ENCODE measurements around the gene ADAMTS12. TPM values are rescaled to one million over a fixed set of nuclear protein-coding genes. Genes with fewer than 3 reads are reported as not detected.

Gene ADAMTS12
- total RNA-seq, 2 experiments from 2014 or later, result not detected

DNA sequence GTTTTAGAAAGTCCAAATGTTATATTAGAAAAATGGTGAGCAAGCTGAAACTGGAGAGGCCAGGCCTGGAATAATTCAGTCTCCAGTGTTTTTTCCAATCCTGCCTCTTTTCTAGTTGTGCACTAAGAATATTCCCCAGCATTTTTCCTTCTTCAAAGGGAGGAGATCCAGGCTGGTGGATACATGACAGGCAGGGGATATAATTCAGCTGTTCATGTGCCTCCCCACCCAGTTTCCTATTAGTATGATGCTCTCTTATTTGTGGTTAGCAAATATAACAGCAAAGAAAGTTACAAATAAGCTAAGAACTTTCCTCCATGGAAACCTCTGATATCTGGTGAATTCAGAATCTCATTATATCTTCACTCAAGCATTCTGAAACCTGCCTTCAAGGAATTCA is 234.6 kb downstream of the ADAMTS12 start:
- Histone ChIP-seq H3K9me2 (ENCODE audit: insufficient read depth, low read length) (no peaks in the 10 kb centered on the region), H3K4me1 (ENCODE audit: insufficient read depth, low read length, poor library complexity, severe bottlenecking) (no peaks in the 10 kb centered on the region), H2AFZ (ENCODE audit: low read length) (no peak overlapping the region), H3K36me3 (ENCODE audit: insufficient read depth, low read length) (no peaks in the 10 kb centered on the region), H3K4me3 (ENCODE audit: low read depth, low read length, poor library complexity, severe bottlenecking) (no peak overlapping the region), H3K79me2 (ENCODE audit: insufficient read depth, low read depth, low read length) (no peaks in the 10 kb centered on the region), H4K20me1 (ENCODE audit: insufficient read depth, low read length) (no peaks in the 10 kb centered on the region), H3K27ac (ENCODE audit: low read depth, low read length, poor library complexity, severe bottlenecking) (no peak overlapping the region), H3K4me2 (ENCODE audit: low read length) (no peak overlapping the region), H3K9me3 (ENCODE audit: low read length) (no peaks in the 10 kb centered on the region)
- no TSS peak for BruUV-seq (replicated peaks)
- no peak for DNase-seq (ENCODE audit: low spot score)
- ChIA-PET POLR2A (no interaction called here), CTCF (ENCODE audit: unreplicated experiment) (no interaction called here)
- intact Hi-C loops (cut with micrococcal nuclease; ENCODE audit: unreplicated experiment), result no loop called here
- TF ChIP-seq EZH2phosphoT487 (IDR thresholded peaks at IDR 0.05; ENCODE audit: borderline replicate concordance, low read depth, low read length), result no peak
- TF ChIP-seq, protein P1, sequence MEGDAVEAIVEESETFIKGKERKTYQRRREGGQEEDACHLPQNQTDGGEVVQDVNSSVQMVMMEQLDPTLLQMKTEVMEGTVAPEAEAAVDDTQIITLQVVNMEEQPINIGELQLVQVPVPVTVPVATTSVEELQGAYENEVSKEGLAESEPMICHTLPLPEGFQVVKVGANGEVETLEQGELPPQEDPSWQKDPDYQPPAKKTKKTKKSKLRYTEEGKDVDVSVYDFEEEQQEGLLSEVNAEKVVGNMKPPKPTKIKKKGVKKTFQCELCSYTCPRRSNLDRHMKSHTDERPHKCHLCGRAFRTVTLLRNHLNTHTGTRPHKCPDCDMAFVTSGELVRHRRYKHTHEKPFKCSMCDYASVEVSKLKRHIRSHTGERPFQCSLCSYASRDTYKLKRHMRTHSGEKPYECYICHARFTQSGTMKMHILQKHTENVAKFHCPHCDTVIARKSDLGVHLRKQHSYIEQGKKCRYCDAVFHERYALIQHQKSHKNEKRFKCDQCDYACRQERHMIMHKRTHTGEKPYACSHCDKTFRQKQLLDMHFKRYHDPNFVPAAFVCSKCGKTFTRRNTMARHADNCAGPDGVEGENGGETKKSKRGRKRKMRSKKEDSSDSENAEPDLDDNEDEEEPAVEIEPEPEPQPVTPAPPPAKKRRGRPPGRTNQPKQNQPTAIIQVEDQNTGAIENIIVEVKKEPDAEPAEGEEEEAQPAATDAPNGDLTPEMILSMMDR (conservative IDR thresholded peaks at IDR 0.05; ENCODE audit: low read length), result no peak

DNA sequence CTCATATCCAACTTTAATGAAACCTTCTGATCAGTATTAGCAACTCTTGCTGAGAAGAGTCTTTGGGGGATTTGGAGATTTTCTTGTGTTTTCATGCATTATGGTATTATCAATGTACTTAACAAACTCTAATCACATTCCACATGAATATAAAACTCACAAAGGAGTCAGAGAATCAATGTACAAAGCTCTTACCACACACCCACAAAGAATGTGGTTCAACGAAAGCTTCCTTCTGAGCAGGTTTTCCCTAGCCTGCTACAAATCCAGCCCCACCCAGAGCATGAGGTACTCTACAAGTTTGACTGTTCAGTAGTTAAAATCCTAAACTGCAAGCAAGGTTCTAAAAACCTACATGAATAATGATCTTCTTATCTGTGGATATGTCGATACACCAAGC is 240.9 kb downstream of the ADAMTS12 start:
- no peaks in the 10 kb centered on the region for H4K20me1 ChIP-seq (ENCODE audit: insufficient read depth, low read length)
- TF ChIP-seq EZH2phosphoT487 (IDR thresholded peaks at IDR 0.05; ENCODE audit: borderline replicate concordance, low read depth, low read length), result no peak
- TF ChIP-seq, protein P1 (conservative IDR thresholded peaks at IDR 0.05; ENCODE audit: low read length), result no peak
- no peaks in the 10 kb centered on the region for H3K79me2 ChIP-seq (ENCODE audit: insufficient read depth, low read depth, low read length)
- no TSS peak for BruUV-seq (replicated peaks)
- H3K36me3 ChIP-seq (ENCODE audit: insufficient read depth, low read length), result no peaks in the 10 kb centered on the region
- no peaks in the 10 kb centered on the region for H3K9me3 ChIP-seq (ENCODE audit: low read length)
- H3K4me1 ChIP-seq (ENCODE audit: insufficient read depth, low read length, poor library complexity, severe bottlenecking), result no peaks in the 10 kb centered on the region
- ChIA-PET POLR2A (no interaction called here), CTCF (ENCODE audit: unreplicated experiment) (no interaction called here)
- no peaks in the 10 kb centered on the region for H3K9me2 ChIP-seq (ENCODE audit: insufficient read depth, low read length)
- intact Hi-C loops (cut with micrococcal nuclease; ENCODE audit: unreplicated experiment), result no loop called here
- no peak overlapping the region for H3K27ac ChIP-seq (ENCODE audit: low read depth, low read length, poor library complexity, severe bottlenecking)
- H2AFZ ChIP-seq (ENCODE audit: low read length), result no peak overlapping the region
- H3K4me3 ChIP-seq (ENCODE audit: low read depth, low read length, poor library complexity, severe bottlenecking), result no peak overlapping the region
- no peak overlapping the region for H3K4me2 ChIP-seq (ENCODE audit: low read length)
- no peak for DNase-seq (ENCODE audit: low spot score)

DNA sequence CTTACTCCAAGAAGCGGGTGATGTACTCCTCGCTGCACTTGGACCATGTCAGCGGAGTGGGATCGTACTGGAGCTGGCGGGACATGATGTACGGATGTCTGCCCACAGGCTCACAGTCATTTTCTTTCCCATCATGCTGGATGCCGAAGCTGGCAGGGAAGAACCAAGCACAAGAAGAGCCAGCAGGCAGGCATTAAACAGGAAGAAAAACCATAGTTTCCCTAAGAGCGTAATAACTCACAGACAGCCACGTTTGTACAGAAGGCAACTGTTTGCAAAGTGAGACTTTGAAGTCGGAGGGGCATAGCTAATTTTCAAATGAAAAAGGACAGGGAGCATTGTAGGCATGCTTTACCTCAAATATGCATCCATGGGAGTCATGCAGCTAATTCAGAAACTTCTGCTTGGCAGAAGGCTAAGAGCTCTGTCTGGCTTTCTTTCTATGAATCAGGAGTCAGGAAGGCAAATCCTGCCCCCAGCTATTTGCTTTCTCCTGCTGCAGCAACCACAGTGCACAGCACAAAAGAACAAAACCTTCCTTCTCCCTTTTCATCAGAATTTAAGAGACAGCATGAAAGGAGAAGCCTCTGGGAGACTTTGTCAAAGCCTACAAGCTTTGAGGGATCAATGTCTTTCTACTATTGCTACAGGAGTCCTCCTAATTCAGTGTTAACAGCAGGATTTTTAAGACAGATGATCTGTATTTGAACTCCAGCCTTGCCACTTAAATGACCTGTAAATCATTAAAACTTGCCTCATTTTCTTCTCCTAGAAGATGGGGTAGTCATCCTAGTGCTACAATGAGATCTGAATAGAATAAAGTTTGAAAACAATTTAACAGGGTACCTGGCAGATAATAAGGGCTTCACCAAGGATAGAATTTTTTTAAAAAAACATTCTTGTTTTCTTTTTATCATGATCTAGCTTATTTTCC is 242.0 kb downstream of the ADAMTS12 start:
- H3K4me1 ChIP-seq (ENCODE audit: insufficient read depth, low read length, poor library complexity, severe bottlenecking), result no peaks in the 10 kb centered on the region
- no peaks in the 10 kb centered on the region for H4K20me1 ChIP-seq (ENCODE audit: insufficient read depth, low read length)
- no peak for DNase-seq (ENCODE audit: low spot score)
- H2AFZ ChIP-seq (ENCODE audit: low read length), result no peak overlapping the region
- ChIA-PET POLR2A (interaction anchor here (0.6 kb wide), 1 partner anchor 391 kb away, joined by 8 read pairs; no protein-coding TSS in a partner anchor), CTCF (ENCODE audit: unreplicated experiment) (no interaction called here)
- H3K79me2 ChIP-seq (ENCODE audit: insufficient read depth, low read depth, low read length), result no peaks in the 10 kb centered on the region
- intact Hi-C loops (cut with micrococcal nuclease; ENCODE audit: unreplicated experiment), result no loop called here
- H3K9me3 ChIP-seq (ENCODE audit: low read length), result no peaks in the 10 kb centered on the region
- BruUV-seq (replicated peaks), result no TSS peak
- no peak overlapping the region for H3K4me2 ChIP-seq (ENCODE audit: low read length)
- H3K36me3 ChIP-seq (ENCODE audit: insufficient read depth, low read length), result no peaks in the 10 kb centered on the region
- no peak overlapping the region for H3K27ac ChIP-seq (ENCODE audit: low read depth, low read length, poor library complexity, severe bottlenecking)
- no peak overlapping the region for H3K4me3 ChIP-seq (ENCODE audit: low read depth, low read length, poor library complexity, severe bottlenecking)
- TF ChIP-seq, protein P1 (conservative IDR thresholded peaks at IDR 0.05; ENCODE audit: low read length), result no peak
- TF ChIP-seq EZH2phosphoT487 (IDR thresholded peaks at IDR 0.05; ENCODE audit: borderline replicate concordance, low read depth, low read length), result no peak
- no peaks in the 10 kb centered on the region for H3K9me2 ChIP-seq (ENCODE audit: insufficient read depth, low read length)

All from OCI-LY7 (cell line).